ENCODE data around the gene SVIP. TPM values are rescaled to one million over a fixed set of nuclear protein-coding genes. Genes with fewer than 3 reads are reported as not detected.

The SVIP gene
- total RNA-seq, 4 donors from 2014 or later, result 16.8 to 32.7 (median 22.6) TPM

DNA sequence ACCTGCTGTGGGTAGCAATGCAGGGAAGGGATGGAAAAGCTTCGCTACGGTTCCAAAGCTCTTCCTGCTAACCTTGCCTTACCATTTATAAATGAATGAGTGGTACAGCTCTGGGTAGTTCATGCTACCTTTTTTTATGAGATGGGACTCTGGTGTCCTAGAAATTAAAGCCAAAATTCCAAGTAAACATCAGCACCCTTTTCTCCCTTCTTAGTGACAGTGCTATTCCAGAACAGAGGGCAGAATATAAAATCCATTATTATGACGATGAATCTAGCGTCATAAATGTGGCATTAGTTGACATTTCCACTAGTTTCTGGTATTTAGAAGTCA lies 447 bp upstream of the SVIP start:
- peak overlapping the region in 3 of 4 donors; percentile 75 to 85 (median 82) for H3K4me3 ChIP-seq
- H3K9me3 ChIP-seq, result no peaks in the 10 kb centered on the region
- no peak for DNase-seq (ENCODE audit: low spot score in 2 of 2)
- H3K36me3 ChIP-seq, result peaks cover 0 to 4% (median under 1%) of the 10 kb centered on the region in 3 donors
- no peaks in the 10 kb centered on the region for H3K27me3 ChIP-seq
- WGBS, 2 donors, result 11 to 13% methylated on average over 4 of the region's 4 CpGs
- peak overlapping the region in 3 of 4 donors; percentile 38 to 92 (median 54) for H3K27ac ChIP-seq
- TF ChIP-seq POLR2A (IDR thresholded peaks at IDR 0.05) (no peak), EP300 (IDR thresholded peaks at IDR 0.05) (no peak)
- TF ChIP-seq, protein P1, sequence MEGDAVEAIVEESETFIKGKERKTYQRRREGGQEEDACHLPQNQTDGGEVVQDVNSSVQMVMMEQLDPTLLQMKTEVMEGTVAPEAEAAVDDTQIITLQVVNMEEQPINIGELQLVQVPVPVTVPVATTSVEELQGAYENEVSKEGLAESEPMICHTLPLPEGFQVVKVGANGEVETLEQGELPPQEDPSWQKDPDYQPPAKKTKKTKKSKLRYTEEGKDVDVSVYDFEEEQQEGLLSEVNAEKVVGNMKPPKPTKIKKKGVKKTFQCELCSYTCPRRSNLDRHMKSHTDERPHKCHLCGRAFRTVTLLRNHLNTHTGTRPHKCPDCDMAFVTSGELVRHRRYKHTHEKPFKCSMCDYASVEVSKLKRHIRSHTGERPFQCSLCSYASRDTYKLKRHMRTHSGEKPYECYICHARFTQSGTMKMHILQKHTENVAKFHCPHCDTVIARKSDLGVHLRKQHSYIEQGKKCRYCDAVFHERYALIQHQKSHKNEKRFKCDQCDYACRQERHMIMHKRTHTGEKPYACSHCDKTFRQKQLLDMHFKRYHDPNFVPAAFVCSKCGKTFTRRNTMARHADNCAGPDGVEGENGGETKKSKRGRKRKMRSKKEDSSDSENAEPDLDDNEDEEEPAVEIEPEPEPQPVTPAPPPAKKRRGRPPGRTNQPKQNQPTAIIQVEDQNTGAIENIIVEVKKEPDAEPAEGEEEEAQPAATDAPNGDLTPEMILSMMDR (IDR thresholded peaks at IDR 0.05), result no peak
- H3K4me1 ChIP-seq, result peaks cover 0 to 22% (median 5%) of the 10 kb centered on the region in 4 donors

DNA sequence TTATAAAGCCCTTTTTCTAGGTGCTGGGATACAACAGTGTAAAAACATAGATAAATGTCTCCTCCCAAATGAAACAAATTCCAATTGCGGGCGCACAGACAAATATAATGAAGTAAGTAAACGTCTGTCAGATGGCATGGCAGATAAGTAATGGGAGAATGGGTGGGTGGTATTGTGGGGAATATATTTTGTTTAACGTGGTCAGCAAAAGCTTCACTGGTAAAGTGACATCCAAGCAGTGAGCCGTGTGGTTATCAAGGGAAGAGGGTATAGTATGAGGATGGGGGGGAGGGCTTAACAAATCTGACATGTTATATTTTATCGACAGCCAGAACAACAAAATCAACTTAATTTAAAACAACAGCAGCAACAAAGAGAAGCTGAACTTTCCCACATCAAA lies 1.2 kb downstream of the SVIP start:
- H3K9me3 ChIP-seq, result no peaks in the 10 kb centered on the region
- 55 to 59% methylated on average over 6 of the region's 6 CpGs for WGBS, 2 donors
- TF ChIP-seq, protein P1 (IDR thresholded peaks at IDR 0.05), result no peak
- no peak for TF ChIP-seq POLR2A (IDR thresholded peaks at IDR 0.05)
- H3K4me3 ChIP-seq, result peak overlapping the region in 3 of 4 donors; percentile 75 to 85 (median 82)
- H3K27me3 ChIP-seq, result no peaks in the 10 kb centered on the region
- DNase-seq (ENCODE audit: low spot score in 2 of 2), result no peak
- H3K36me3 ChIP-seq, result peaks cover 0 to 16% (median 6%) of the 10 kb centered on the region in 3 donors
- H3K4me1 ChIP-seq, result peaks cover 0 to 22% (median 5%) of the 10 kb centered on the region in 4 donors
- peak overlapping the region in 1 of 4 donors; percentile 92 for H3K27ac ChIP-seq

DNA sequence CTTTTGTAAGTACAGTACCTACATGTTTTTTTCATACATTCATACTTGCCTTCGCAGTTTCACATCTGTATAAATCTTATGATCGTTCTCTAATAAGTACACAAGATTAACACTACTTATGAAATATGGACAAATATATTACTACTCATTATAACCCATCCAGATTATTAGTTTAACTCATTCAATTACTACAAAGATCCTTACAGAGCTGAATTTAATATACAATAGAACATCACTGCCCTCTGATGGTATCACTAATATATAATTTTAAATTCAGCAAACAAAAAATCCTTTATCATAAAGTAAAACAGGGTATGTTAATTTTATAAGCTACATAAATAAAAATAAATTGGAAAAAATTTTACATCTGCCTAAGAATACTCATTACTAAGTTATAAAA lies 7.4 kb downstream of the SVIP start:
- WGBS, 2 donors, result 89 to 90% methylated on average over 2 of the region's 2 CpGs
- Histone ChIP-seq H3K27ac (no peak overlapping the region), H3K4me1 (no peaks in the 10 kb centered on the region), H3K27me3 (no peaks in the 10 kb centered on the region), H3K4me3 (no peak overlapping the region), H3K9me3 (no peaks in the 10 kb centered on the region), H3K36me3 (peaks cover 0 to 67% (median 6%) of the 10 kb centered on the region in 3 donors)
- DNase-seq (ENCODE audit: low spot score in 2 of 2), result no peak
- TF ChIP-seq, protein P1 (IDR thresholded peaks at IDR 0.05), result no peak
- TF ChIP-seq POLR2A (IDR thresholded peaks at IDR 0.05), result no peak

DNA sequence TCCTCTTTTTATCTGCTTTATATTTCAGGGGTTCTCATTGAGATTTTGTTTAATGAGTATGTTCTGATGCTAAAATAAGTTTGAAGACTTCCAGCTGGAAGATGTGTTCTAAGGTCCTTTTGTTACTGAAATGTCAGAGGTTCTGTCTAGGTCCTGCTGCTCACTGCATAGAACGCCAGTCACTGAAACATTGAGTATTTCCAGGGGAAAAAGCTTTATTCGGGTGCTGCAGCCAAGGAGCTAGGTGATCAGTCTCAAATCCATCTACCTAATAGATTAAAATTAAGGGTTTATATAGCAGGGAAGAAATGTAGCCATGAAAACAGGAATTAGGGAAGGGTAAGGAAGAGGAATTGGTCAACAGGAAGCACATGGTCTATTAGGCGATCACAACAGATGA lies 19.7 kb downstream of the SVIP start:
- H3K27ac ChIP-seq, result no peak overlapping the region
- no peak overlapping the region for H3K4me3 ChIP-seq
- DNase-seq (ENCODE audit: low spot score in 2 of 2), result no peak
- TF ChIP-seq EP300 (IDR thresholded peaks at IDR 0.05), result no peak
- TF ChIP-seq POLR2A (IDR thresholded peaks at IDR 0.05), result no peak
- TF ChIP-seq, protein P1 (IDR thresholded peaks at IDR 0.05), result no peak
- H3K27me3 ChIP-seq, result no peaks in the 10 kb centered on the region
- no peaks in the 10 kb centered on the region for H3K36me3 ChIP-seq
- no peaks in the 10 kb centered on the region for H3K9me3 ChIP-seq
- WGBS, 2 donors, result 93 to 95% methylated on average over 3 of the region's 3 CpGs
- H3K4me1 ChIP-seq, result peaks cover 0 to 10% (median 6%) of the 10 kb centered on the region in 4 donors

DNA sequence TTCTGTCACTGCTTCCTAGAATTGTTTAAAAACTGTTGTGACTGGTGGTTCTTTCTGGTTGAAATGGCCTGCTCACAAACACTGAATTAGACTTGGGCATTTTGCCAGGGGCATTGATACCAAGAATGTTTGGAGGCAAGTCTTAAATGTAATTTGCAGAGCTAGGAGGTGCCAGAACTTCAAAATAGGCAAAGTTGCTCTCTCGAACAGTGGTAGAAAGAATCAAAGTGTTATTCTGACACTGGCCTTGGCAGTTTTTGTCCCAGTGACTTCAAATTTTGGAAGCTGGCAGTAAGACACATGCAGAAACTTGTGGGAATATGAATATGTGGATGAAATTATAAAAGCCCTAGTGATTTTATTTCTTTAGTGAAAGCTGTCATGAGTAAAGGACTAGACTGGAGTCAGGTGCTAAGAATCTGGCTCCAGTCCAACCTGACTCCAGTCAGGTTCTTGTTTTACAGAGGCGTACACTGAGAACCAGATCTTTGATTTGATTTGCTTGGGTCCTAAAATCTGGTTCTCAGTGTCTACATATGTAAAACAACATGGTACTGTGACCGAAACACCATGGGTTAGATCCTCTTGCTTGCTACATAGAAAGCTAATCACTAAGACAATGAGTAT lies 20.9 kb downstream of the SVIP start:
- 65 to 73% methylated on average over 3 of the region's 3 CpGs for WGBS, 2 donors
- Histone ChIP-seq H3K4me1 (peaks cover 0 to 10% (median 6%) of the 10 kb centered on the region in 4 donors), H3K27ac (peak overlapping the region in 1 of 4 donors; percentile 46), H3K36me3 (no peaks in the 10 kb centered on the region), H3K4me3 (no peak overlapping the region), H3K27me3 (no peaks in the 10 kb centered on the region), H3K9me3 (no peaks in the 10 kb centered on the region)
- TF ChIP-seq, protein P1 (IDR thresholded peaks at IDR 0.05), result no peak
- TF ChIP-seq POLR2A (IDR thresholded peaks at IDR 0.05), result no peak
- TF ChIP-seq EP300 (IDR thresholded peaks at IDR 0.05), result no peak
- no peak for DNase-seq (ENCODE audit: low spot score in 2 of 2)
